Right lobe of liver (tissue), 6 donors: ENCODE measurements around the gene GAB1. TPM values are rescaled to one million over a fixed set of nuclear protein-coding genes. Genes with fewer than 3 reads are reported as not detected.

Experiments used
- ATAC-seq, 4 donors: fragments of 200-7000 bp; cut with Tn5 transposase; one replicate each; pipeline ENCODE4 v1.9.1; 2020; ENCODE audit warnings: mild to moderate bottlenecking in 4 of 4, moderate library complexity in 4 of 4
- DNase-seq, 3 donors: peaks; one replicate each; pipeline ENCODE4 v3.0.0-alpha.2; 2020
- H3K27ac ChIP-seq, 3 donors: fragments of 200-600 bp; one replicate each; pipeline ENCODE4 v1.8.0; 2022
- H3K27me3 ChIP-seq, 2 donors: fragments of 200-600 bp; one replicate each; pipeline ENCODE4 v1.8.0; 2022
- H3K36me3 ChIP-seq, 4 donors: fragments of 200-600 bp; sonication (generic) in 1 of 4; one replicate each; pipeline versions ENCODE4 v1.5.1 to v1.8.0; 2017 to 2022; ENCODE audit warnings: control low read depth in 1 of 4
- H3K4me1 ChIP-seq, 4 donors: fragments of 200-600 bp; sonication (generic) in 1 of 4; one replicate each; pipeline versions ENCODE4 v1.5.1 to v1.8.0; 2017 to 2022; ENCODE audit warnings: control low read depth in 1 of 4
- H3K4me3 ChIP-seq, 3 donors: fragments of 200-600 bp; one replicate each; pipeline ENCODE4 v1.8.0; 2022
- H3K9me3 ChIP-seq, 4 donors: fragments of 200-600 bp; sonication (generic) in 1 of 4; one replicate each; pipeline versions ENCODE4 v1.5.1 to v1.8.0; 2017 to 2022; ENCODE audit warnings: control low read depth in 1 of 4
- CTCF ChIP-seq, 4 donors: fragments of 200-600 bp in 3 of 4; fragments of 450-650 bp in 1 of 4; IDR thresholded peaks; one replicate each; pipeline versions ENCODE4 v1.5.1 to v1.8.0; 2016 to 2022; ENCODE audit warnings: antibody characterized with exemption in 4 of 4, mild to moderate bottlenecking in 2 of 4
- POLR2A ChIP-seq: fragments of 450-650 bp; IDR thresholded peaks from one replicate; pipeline ENCODE4 v1.6.1; 2017; ENCODE audit warnings: antibody characterized with exemption, mild to moderate bottlenecking
- WGBS: methylation state at CpG from one replicate; pipeline ENCODE4 v1.1.6; 2018; ENCODE audit warnings: low coverage, low lambda C conversion rate; ENCODE audit not compliant: insufficient coverage; ENCODE audit errors: missing lambda C conversion rate; 5-methylcytosine and 5-hydroxymethylcytosine counted together
- intact Hi-C, 2 donors: fragments of 100-400 bp; cut with DNase I; formaldehyde crosslinking; loops; one replicate each; pipeline versions ENCODE4 v1.11.2 to v1.14.1; 2022
- total RNA-seq, 6 experiments: library from RNA; depleted of rRNA in 2 of 6; stranded (reverse); fragments of >200 nt in 2 of 6; fragmentation: NEBNext Ultra II Directional in 3 of 6; extraction: Animal tissue kit (Norgen Biotek cat#: 25700) in 3 of 6; gene quantifications; one replicate each; pipeline versions ENCODE4 v1.1.0 to v1.2.4, GENCODE V29; 2016 to 2023
- donor health status: DM: no; HTN: yes; CAD: no.
- donor health status: DM: no; HTN: no; CAD: no.
- donor health status: DM: no; HTN: no; CAD: no.
- donor health status: DM: no; HTN: yes; CAD: no.
- donor health status: DM: no; HTN: yes; CAD: no.

The GAB1 gene
- total RNA-seq, 6 experiments from 2014 or later = 7.0 to 13.0 (median 9.7) TPM

- DNase-seq = no peak
- WGBS = 44% methylated on average over 3 of the region's 3 CpGs
- peaks cover 0 to 31% (median 13%) of the 10 kb centered on the region in 4 donors for H3K4me1 ChIP-seq
Observed at GRCh38 chr4:143407474-143407873, 70.8 kb downstream of the GAB1 start.

DNA sequence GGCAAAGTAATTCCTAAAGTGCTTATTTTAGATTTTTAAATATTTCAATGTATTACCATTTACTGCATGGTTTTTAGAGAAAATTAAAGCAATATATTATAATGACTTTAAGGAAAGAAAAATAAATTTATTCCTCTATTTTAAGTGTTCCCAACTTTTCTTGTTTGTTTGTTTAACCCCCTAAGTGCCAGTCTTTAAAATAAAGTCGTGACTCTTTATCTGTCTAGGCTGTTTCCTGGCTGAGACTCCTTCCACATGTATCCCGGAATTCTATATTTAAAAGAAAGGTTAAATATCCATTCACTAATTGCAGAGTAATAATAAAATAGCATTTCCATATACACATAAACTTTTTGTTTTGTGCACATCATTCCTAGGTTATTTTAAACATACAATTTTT, 71.2 kb downstream of the GAB1 start:
- no peaks in the 10 kb centered on the region for H3K9me3 ChIP-seq
- H3K27me3 ChIP-seq = no peaks in the 10 kb centered on the region
- peaks cover 0 to 31% (median 13%) of the 10 kb centered on the region in 4 donors for H3K4me1 ChIP-seq
- intact Hi-C loops = no loop called here
- no peak for TF ChIP-seq POLR2A
- no peak for TF ChIP-seq CTCF (IDR thresholded peaks at IDR 0.05)
- no peak overlapping the region for H3K4me3 ChIP-seq
- ATAC-seq = no peak
- H3K27ac ChIP-seq = peak overlapping the region in 1 of 3 donors; percentile 17
- 47% methylated on average over 2 of the region's 2 CpGs for WGBS
- no peaks in the 10 kb centered on the region for H3K36me3 ChIP-seq
- no peak for DNase-seq

More at GRCh38 chr4:143407474-143407873, 70.8 kb downstream of the GAB1 start:
- TF ChIP-seq CTCF (IDR thresholded peaks at IDR 0.05) (no peak), POLR2A (no peak)
- peak overlapping the region; percentile 16 to 21 (median 17) for H3K27ac ChIP-seq
- no peaks in the 10 kb centered on the region for H3K36me3 ChIP-seq
- peak in 3 of 4 donors; percentile 15 to 48 (median 28) for ATAC-seq
- intact Hi-C loops = no loop called here
- H3K9me3 ChIP-seq = no peaks in the 10 kb centered on the region
- H3K27me3 ChIP-seq = no peaks in the 10 kb centered on the region
- no peak overlapping the region for H3K4me3 ChIP-seq

DNA sequence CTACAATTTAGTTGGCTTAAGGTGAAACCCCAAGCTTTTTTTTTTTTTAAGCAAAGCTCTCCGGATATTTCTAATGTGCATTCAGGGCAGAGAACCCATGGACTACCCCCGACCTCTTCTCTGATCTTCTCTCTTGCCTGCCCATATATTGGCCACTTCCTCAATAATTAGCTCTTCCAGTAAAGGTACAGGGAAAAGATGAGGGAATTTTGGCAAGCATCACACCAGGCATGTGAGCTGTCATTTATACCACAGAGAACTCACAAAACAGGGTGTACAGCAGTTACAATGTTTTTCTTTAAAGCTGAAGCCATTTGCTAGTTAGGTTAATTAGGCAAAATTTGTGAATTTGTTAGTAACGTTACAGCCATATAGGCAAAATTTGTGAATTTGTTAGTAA, 73.3 kb downstream of the GAB1 start:
- WGBS = 100% methylated on average over 3 of the region's 3 CpGs
- TF ChIP-seq POLR2A = no peak
- no peak for TF ChIP-seq CTCF (IDR thresholded peaks at IDR 0.05)
- H3K27me3 ChIP-seq = no peaks in the 10 kb centered on the region
- H3K36me3 ChIP-seq = no peaks in the 10 kb centered on the region
- H3K4me1 ChIP-seq = peaks cover 0 to 22% (median 10%) of the 10 kb centered on the region in 4 donors
- intact Hi-C loops = no loop called here
- no peak overlapping the region for H3K27ac ChIP-seq
- DNase-seq (no peak), ATAC-seq (no peak)
- no peak overlapping the region for H3K4me3 ChIP-seq
- no peaks in the 10 kb centered on the region for H3K9me3 ChIP-seq

GRCh38 chr4:143411527-143412419, 75.1 kb downstream of the GAB1 start:
- intact Hi-C loops = no loop called here
- no peak for DNase-seq
- no peaks in the 10 kb centered on the region for H3K9me3 ChIP-seq
- H3K4me1 ChIP-seq = peaks cover 0 to 6% (median 2%) of the 10 kb centered on the region in 4 donors
- H3K36me3 ChIP-seq = no peaks in the 10 kb centered on the region
- H3K27me3 ChIP-seq = no peaks in the 10 kb centered on the region
- no peak overlapping the region for H3K27ac ChIP-seq
- peak in 3 of 4 donors; percentile 50 to 84 (median 52) for ATAC-seq
- no peak overlapping the region for H3K4me3 ChIP-seq
- TF ChIP-seq CTCF (IDR thresholded peaks at IDR 0.05) = no peak
- TF ChIP-seq POLR2A = no peak
- 60% methylated on average over 7 of the region's 7 CpGs for WGBS
